Ishikawa (cell line): ENCODE measurements around the gene LCN10.

Experiments used
- CEBPB ChIP-seq: IDR thresholded peaks from 2 replicates; pipeline ENCODE4 v1.6.1; 2012
- CREB1 ChIP-seq: IDR thresholded peaks from 2 replicates; pipeline ENCODE4 v1.6.1; 2012; ENCODE audit warnings: low read depth
- EGR1 ChIP-seq: IDR thresholded peaks from 2 replicates; pipeline ENCODE4 v1.6.1; 2012
- EP300 ChIP-seq: IDR thresholded peaks from 2 replicates; pipeline ENCODE4 v1.6.1; 2012; ENCODE audit warnings: borderline replicate concordance
- FOXM1 ChIP-seq: IDR thresholded peaks from 2 replicates; pipeline ENCODE4 v1.6.1; 2012; ENCODE audit warnings: low read depth, borderline replicate concordance
- RAD21 ChIP-seq: IDR thresholded peaks from 2 replicates; pipeline ENCODE4 v1.6.1; 2012; ENCODE audit warnings: low read depth
- TAF1 ChIP-seq: IDR thresholded peaks from 2 replicates; pipeline ENCODE4 v1.6.1; 2012; ENCODE audit warnings: low read depth, mild to moderate bottlenecking
- TCF12 ChIP-seq: IDR thresholded peaks from 2 replicates; pipeline ENCODE4 v1.6.1; 2012; ENCODE audit warnings: low read depth
- TEAD4 ChIP-seq: IDR thresholded peaks from 2 replicates; pipeline ENCODE4 v1.6.1; 2012
- YY1 ChIP-seq: IDR thresholded peaks from 2 replicates; pipeline ENCODE4 v1.6.1; 2012; ENCODE audit warnings: low read depth
- ZBTB7A ChIP-seq: IDR thresholded peaks from 2 replicates; pipeline ENCODE4 v1.6.1; 2012; ENCODE audit warnings: low read depth
- TF ChIP-seq, protein P1 (sequence below): IDR thresholded peaks from 2 replicates; pipeline ENCODE4 v1.6.1; 2012; ENCODE audit warnings: low read depth, mild to moderate bottlenecking
- TF ChIP-seq, protein P2 (sequence below): IDR thresholded peaks from 2 replicates; pipeline ENCODE4 v1.6.1; 2012
- TF ChIP-seq, protein P3 (sequence below): IDR thresholded peaks from 2 replicates; pipeline ENCODE4 v1.6.1; 2012

LCN10 gene

DNA sequence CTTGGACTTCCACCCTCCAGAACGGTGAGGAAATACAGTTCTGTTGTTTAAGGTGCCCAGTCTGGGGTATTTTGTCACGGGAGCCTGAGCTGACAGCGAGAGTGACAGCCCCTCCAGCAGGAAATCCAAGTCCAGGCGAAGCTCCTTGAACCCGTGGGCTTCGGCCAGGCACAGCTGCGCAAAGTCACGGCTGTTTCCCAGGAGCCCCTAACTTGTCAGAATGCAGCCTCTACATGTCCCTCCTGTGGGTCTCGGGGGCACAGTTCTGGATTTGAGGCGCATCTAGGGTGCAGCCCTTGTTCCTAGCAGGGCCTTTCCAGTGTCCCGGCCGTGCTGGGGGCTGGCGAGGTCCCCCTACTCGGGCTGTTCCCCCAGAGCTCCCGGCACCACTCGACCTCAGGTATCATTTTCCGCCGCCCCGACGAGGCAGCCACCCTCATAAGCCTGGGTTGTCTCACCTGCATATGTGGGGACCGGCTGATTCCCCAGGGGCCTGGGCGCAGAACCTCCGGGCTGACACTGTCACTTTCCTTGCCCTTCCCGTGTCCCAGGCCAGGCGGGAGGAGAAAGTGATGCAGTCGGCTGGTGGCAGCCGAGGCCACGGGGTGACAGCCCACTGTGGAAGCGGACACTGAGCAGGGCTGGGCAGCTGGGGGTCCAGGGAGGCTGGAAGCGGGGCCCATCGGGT, 10.8 kb upstream of the LCN10 start:
- TF ChIP-seq, protein P1, sequence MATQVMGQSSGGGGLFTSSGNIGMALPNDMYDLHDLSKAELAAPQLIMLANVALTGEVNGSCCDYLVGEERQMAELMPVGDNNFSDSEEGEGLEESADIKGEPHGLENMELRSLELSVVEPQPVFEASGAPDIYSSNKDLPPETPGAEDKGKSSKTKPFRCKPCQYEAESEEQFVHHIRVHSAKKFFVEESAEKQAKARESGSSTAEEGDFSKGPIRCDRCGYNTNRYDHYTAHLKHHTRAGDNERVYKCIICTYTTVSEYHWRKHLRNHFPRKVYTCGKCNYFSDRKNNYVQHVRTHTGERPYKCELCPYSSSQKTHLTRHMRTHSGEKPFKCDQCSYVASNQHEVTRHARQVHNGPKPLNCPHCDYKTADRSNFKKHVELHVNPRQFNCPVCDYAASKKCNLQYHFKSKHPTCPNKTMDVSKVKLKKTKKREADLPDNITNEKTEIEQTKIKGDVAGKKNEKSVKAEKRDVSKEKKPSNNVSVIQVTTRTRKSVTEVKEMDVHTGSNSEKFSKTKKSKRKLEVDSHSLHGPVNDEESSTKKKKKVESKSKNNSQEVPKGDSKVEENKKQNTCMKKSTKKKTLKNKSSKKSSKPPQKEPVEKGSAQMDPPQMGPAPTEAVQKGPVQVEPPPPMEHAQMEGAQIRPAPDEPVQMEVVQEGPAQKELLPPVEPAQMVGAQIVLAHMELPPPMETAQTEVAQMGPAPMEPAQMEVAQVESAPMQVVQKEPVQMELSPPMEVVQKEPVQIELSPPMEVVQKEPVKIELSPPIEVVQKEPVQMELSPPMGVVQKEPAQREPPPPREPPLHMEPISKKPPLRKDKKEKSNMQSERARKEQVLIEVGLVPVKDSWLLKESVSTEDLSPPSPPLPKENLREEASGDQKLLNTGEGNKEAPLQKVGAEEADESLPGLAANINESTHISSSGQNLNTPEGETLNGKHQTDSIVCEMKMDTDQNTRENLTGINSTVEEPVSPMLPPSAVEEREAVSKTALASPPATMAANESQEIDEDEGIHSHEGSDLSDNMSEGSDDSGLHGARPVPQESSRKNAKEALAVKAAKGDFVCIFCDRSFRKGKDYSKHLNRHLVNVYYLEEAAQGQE = no peak
- TF ChIP-seq CEBPB (no peak), EP300 (no peak), EGR1 (no peak)

DNA sequence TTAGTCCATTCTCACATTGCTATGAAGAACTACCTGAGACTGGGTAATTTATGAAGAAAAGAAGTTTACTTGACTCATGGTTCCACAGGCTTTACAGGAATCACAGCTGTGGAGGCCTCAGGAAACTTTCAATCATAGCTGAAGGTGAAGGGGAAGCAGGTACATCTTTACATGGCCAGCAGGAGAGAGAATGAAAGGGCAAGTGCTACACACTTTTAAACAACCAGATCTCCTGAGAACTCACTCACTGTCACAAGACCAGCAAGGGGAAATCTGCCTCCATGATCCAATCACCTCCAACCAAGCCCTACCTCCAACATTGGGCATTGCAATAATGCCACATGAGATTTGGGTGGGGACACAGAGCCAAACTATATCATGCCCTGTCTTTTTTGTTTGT, 9.1 kb upstream of the LCN10 start:
- TF ChIP-seq EP300 (no peak), CREB1 (no peak), TEAD4 (no peak), TCF12 (no peak), EGR1 (no peak), ZBTB7A (no peak), RAD21 (no peak), FOXM1 (no peak), YY1 (no peak)
- TF ChIP-seq, protein P2, sequence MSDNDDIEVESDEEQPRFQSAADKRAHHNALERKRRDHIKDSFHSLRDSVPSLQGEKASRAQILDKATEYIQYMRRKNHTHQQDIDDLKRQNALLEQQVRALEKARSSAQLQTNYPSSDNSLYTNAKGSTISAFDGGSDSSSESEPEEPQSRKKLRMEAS = no peak
- TF ChIP-seq, protein P1 = no peak
- TF ChIP-seq, protein P3, sequence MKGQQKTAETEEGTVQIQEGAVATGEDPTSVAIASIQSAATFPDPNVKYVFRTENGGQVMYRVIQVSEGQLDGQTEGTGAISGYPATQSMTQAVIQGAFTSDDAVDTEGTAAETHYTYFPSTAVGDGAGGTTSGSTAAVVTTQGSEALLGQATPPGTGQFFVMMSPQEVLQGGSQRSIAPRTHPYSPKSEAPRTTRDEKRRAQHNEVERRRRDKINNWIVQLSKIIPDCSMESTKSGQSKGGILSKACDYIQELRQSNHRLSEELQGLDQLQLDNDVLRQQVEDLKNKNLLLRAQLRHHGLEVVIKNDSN = no peak

- no peak for TF ChIP-seq CREB1
- no peak for TF ChIP-seq YY1
- TF ChIP-seq ZBTB7A = no peak
- TF ChIP-seq EGR1 = no peak
- TF ChIP-seq, protein P1 = no peak
- no peak for TF ChIP-seq FOXM1
- no peak for TF ChIP-seq TEAD4
- TF ChIP-seq TCF12 = no peak
- TF ChIP-seq, protein P3 = no peak
- no peak for TF ChIP-seq TAF1
- no peak for TF ChIP-seq EP300
- no peak for TF ChIP-seq CEBPB
- no peak for TF ChIP-seq RAD21
These were observed 8.5 kb upstream of the LCN10 start for GRCh38 chr9:136751244-136751643.

- TF ChIP-seq CREB1 (no peak), FOXM1 (no peak), YY1 (no peak)
- TF ChIP-seq, protein P1 = no peak
These were observed 7.8 kb upstream of the LCN10 start for GRCh38 chr9:136750526-136750925.
